ENCODE data around the gene PAN3.

PAN3 gene

GRCh38 chr13:28340272-28340793 lies 202.0 kb downstream of the PAN3 start:
- no peak for DNase-seq

GRCh38 chr13:28342251-28342650 lies 203.9 kb downstream of the PAN3 start:
- DNase-seq: no peak

GRCh38 chr13:28344163-28344562 lies 205.8 kb downstream of the PAN3 start:
- DNase-seq: no peak
